Spleen (tissue), 11 donors: ENCODE results near the gene ART1. TPM values are rescaled to one million over a fixed set of nuclear protein-coding genes. Genes with fewer than 3 reads are reported as not detected.
A peak's percentile ranks its signal among the peaks of the same experiment; 100 is the strongest.
"Not testable (repeated sequence)": the region's sequence is repeated elsewhere in the genome, so short reads cannot be mapped to it uniquely, and the experiment has no call there.

Experiments used
- DNase-seq: peaks from one replicate; pipeline ENCODE4 v3.0.0-alpha.2; 2020
- H3K27ac ChIP-seq, 8 donors: fragments of 200-600 bp; sonication (generic) in 7 of 8; 1 replicate in 4 of 8; 2 replicates in 4 of 8; pipeline versions ENCODE4 v1.5.0 to v1.8.0; 2016 to 2021; ENCODE audit warnings: inconsistent platforms in 4 of 8, mild to moderate bottlenecking in 4 of 8, moderate library complexity in 1 of 8
- H3K27me3 ChIP-seq, 7 donors: fragments of 200-600 bp; sonication (generic) in 6 of 7; replicated peaks in 1 of 7; 1 replicate in 4 of 7; 2 replicates in 3 of 7; pipeline versions ENCODE4 v1.5.0 to v1.8.0; 2016 to 2021; ENCODE audit warnings: inconsistent platforms in 3 of 7, mild to moderate bottlenecking in 1 of 7
- H3K36me3 ChIP-seq, 6 donors: fragments of 200-600 bp; sonication (generic) in 5 of 6; 1 replicate in 4 of 6; 2 replicates in 2 of 6; pipeline versions ENCODE4 v1.5.0 to v1.8.0; 2016 to 2021; ENCODE audit warnings: inconsistent platforms in 2 of 6
- H3K4me1 ChIP-seq, 6 donors: fragments of 200-600 bp; sonication (generic) in 5 of 6; 1 replicate in 3 of 6; 2 replicates in 3 of 6; pipeline versions ENCODE4 v1.5.0 to v1.8.0; 2016 to 2021; ENCODE audit warnings: inconsistent platforms in 3 of 6
- H3K4me3 ChIP-seq, 8 donors: fragments of 200-600 bp; sonication (generic) in 7 of 8; 1 replicate in 4 of 8; 2 replicates in 4 of 8; pipeline versions ENCODE4 v1.5.0 to v1.8.0; 2016 to 2021; ENCODE audit warnings: inconsistent platforms in 4 of 8, mild to moderate bottlenecking in 4 of 8, moderate library complexity in 2 of 8
- H3K9me3 ChIP-seq, 8 donors: fragments of 200-600 bp; sonication (generic) in 7 of 8; 1 replicate in 4 of 8; 2 replicates in 4 of 8; pipeline versions ENCODE4 v1.5.0 to v1.8.0; 2016 to 2021; ENCODE audit warnings: inconsistent platforms in 4 of 8
- POLR2A ChIP-seq, 3 donors: fragments of 450-650 bp; IDR thresholded peaks; one replicate each; pipeline ENCODE4 v1.5.1; 2017; ENCODE audit warnings: antibody characterized with exemption in 3 of 3, mild to moderate bottlenecking in 1 of 3
- POLR2AphosphoS5 ChIP-seq, 3 donors: sonication (generic); formaldehyde crosslinking; IDR thresholded peaks; one replicate each; pipeline ENCODE4 v1.5.1; 2017; ENCODE audit warnings: antibody characterized with exemption in 3 of 3
- WGBS, 5 donors: extraction: QIAGEN DNeasy Blood & Tissue Kit in 3 of 5; methylation state at CpG; one replicate each; pipeline versions ENCODE4 v1.1.5 to v1.1.7; 2013 to 2018; 5-methylcytosine and 5-hydroxymethylcytosine counted together
- intact Hi-C: fragments of 100-400 bp; cut with DNase I; formaldehyde crosslinking; loops from one replicate; pipeline ENCODE4 v1.15.0; 2023; ENCODE audit warnings: low total_unique reads
- polyA plus RNA-seq, 3 donors: library from polyadenylated mRNA; stranded (reverse); fragments of 200-250 nt; gene quantifications; one replicate each; pipeline ENCODE4 v1.2.1, GENCODE V29; 2013
- total RNA-seq, 7 donors: library from RNA; depleted of rRNA in 3 of 7; stranded (reverse); fragments of >200 nt in 3 of 7; fragmentation: NEBNext Ultra II Directional in 4 of 7; extraction: Animal tissue kit (Norgen Biotek cat#: 25700) in 4 of 7; gene quantifications; one replicate each; pipeline versions ENCODE4 v1.1.0 to v1.2.1, GENCODE V29; 2016 to 2021
- TF ChIP-seq, protein P1 (sequence below), 11 experiments: fragments of 200-600 bp in 7 of 11; fragments of 450-650 bp in 4 of 11; sonication (generic) in 4 of 11; IDR thresholded peaks in 8 of 11; conservative IDR thresholded peaks in 3 of 11; 1 replicate in 7 of 11; 2 replicates in 4 of 11; pipeline versions ENCODE4 v1.4.0 to v1.8.0; 2016 to 2021; ENCODE audit warnings: antibody characterized with exemption in 11 of 11, inconsistent platforms in 4 of 11, mild to moderate bottlenecking in 1 of 11
- donor health status: healthy with polysubstance abuse.
- donor health status: DM: no; HTN: no; CAD: no; lungs with moderate emphysema.
- donor health status: DM: no; HTN: no; CAD: no.
- donor health status: Bipolar disorder and iron deficiency.
- donor health status: healthy.
- donor health status: DM: no; HTN: no; CAD: no.
- donor health status: DM: yes; HTN: yes; CAD: no.

ART1 gene
- total and polyA plus RNA-seq, 10 donors = not detected

DNA sequence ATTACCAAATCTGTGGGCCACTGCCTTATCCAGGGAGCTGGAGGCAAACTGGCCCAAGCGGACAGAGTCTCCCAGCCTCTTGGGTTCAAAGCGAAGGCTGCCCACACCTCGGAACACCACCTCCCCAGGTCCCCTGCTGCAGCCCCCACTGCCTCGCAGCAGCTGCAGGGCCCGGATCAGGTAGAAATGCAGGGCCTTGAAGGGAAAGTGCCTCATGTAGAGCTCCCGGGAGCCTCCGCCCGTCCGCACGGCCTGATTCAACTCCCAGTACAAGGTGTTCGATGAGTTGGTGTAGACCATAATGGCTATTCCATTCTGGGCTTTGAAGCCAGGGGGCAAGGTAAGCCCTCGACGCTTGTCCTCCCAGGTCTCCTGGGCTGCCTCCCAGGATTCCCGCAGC is 5.1 kb upstream of the ART1 start:
- DNase-seq = no peak

DNA sequence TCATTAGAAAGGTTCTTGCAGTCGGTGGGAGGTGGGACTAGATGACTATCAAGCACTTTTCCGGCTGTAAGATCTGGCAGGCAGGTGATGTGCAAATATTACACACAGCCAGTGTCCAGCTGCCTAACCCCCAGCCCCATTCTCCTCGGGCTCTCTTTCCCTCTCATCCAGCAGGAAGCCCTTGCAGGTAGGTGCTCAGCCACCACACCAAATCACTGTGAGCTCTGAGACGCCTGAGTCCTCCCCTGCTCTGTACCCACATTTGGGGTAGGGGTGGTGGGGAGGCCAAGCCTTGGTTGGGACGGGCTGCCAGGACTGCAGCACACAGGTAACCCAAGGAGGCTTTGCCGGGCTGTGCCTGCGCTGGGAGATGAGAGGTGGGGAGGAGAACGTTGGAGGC is 3.7 kb upstream of the ART1 start:
- Histone ChIP-seq H3K4me3 (no peak overlapping the region), H3K27me3 (peaks cover 0 to 50% (median 20%) of the 10 kb centered on the region in 7 donors), H3K36me3 (no peaks in the 10 kb centered on the region), H3K9me3 (no peaks in the 10 kb centered on the region), H3K4me1 (peaks cover 6 to 19% (median 15%) of the 10 kb centered on the region in 6 donors), H3K27ac (no peak overlapping the region)
- TF ChIP-seq, protein P1, sequence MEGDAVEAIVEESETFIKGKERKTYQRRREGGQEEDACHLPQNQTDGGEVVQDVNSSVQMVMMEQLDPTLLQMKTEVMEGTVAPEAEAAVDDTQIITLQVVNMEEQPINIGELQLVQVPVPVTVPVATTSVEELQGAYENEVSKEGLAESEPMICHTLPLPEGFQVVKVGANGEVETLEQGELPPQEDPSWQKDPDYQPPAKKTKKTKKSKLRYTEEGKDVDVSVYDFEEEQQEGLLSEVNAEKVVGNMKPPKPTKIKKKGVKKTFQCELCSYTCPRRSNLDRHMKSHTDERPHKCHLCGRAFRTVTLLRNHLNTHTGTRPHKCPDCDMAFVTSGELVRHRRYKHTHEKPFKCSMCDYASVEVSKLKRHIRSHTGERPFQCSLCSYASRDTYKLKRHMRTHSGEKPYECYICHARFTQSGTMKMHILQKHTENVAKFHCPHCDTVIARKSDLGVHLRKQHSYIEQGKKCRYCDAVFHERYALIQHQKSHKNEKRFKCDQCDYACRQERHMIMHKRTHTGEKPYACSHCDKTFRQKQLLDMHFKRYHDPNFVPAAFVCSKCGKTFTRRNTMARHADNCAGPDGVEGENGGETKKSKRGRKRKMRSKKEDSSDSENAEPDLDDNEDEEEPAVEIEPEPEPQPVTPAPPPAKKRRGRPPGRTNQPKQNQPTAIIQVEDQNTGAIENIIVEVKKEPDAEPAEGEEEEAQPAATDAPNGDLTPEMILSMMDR (IDR thresholded peaks at IDR 0.05 in 8 of 11, conservative IDR thresholded peaks at IDR 0.05 in 3 of 11) = no peak
- TF ChIP-seq POLR2AphosphoS5 (IDR thresholded peaks at IDR 0.05) = no peak
- no peak for TF ChIP-seq POLR2A (IDR thresholded peaks at IDR 0.05)
- WGBS, 5 donors = 68 to 75% (median 72%) methylated on average over 7 to 8 of the region's 8 CpGs
- intact Hi-C loops = no loop called here
- no peak for DNase-seq

More for the DNA sequence above, 5.1 kb upstream of the ART1 start:
- Histone ChIP-seq H3K9me3 (no peaks in the 10 kb centered on the region), H3K27ac (no peak overlapping the region), H3K4me3 (no peak overlapping the region), H3K36me3 (no peaks in the 10 kb centered on the region), H3K4me1 (peaks cover 6 to 19% (median 15%) of the 10 kb centered on the region in 6 donors), H3K27me3 (peaks cover 0 to 36% (median 13%) of the 10 kb centered on the region in 7 donors)
- intact Hi-C loops = no loop called here
- 92 to 96% (median 94%) methylated on average over 13 to 14 of the region's 14 CpGs for WGBS, 5 donors
- TF ChIP-seq, protein P1 (IDR thresholded peaks at IDR 0.05 in 8 of 11, conservative IDR thresholded peaks at IDR 0.05 in 3 of 11) = no peak
- TF ChIP-seq POLR2A (IDR thresholded peaks at IDR 0.05) = no peak

DNA sequence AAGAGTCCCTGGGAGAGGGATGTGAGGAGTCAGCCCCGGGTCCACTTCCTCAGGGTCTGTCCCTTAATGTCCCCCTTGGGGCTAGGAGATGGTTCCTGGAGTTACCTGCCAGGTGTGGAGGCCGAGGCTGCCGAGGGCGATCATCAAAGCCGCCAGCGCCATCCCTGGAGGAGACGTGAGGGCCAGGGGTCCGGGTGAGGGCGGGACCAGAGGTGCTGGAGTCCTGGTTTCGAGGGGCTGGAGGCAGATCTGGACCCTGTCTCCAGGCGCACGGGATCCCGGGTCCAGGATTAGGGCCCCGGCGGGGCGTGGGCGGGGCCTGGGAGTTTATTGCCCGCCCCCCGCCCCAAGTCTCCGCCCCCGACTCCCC is 3.2 kb upstream of the ART1 start, which contains the start of gene ART5:
Gene ART5 (minus strand): TSS at position 292 of the 370 bp plus-strand sequence. CDS start 130 bp downstream, at position 162.
- Histone ChIP-seq H3K27me3 (peaks cover 0 to 55% (median 20%) of the 10 kb centered on the region in 7 donors), H3K4me1 (peaks cover 6 to 19% (median 15%) of the 10 kb centered on the region in 6 donors), H3K4me3 (peak within 1 kb of the TSS; percentile 29 to 70 (median 41)), H3K36me3 (no peaks in the 10 kb centered on the region), H3K27ac (no peak within 1 kb of the TSS), H3K9me3 (no peaks in the 10 kb centered on the region)
- 19 to 43% (median 31%) methylated on average over 7 to 21 of the region's 21 CpGs for WGBS, 5 donors
- TF ChIP-seq, protein P1 (IDR thresholded peaks at IDR 0.05 in 8 of 11, conservative IDR thresholded peaks at IDR 0.05 in 3 of 11) = no peak
- TF ChIP-seq POLR2A (IDR thresholded peaks at IDR 0.05) (no peak), POLR2AphosphoS5 (IDR thresholded peaks at IDR 0.05) (no peak)
- no peak for DNase-seq
- intact Hi-C loops = no loop called here

DNA sequence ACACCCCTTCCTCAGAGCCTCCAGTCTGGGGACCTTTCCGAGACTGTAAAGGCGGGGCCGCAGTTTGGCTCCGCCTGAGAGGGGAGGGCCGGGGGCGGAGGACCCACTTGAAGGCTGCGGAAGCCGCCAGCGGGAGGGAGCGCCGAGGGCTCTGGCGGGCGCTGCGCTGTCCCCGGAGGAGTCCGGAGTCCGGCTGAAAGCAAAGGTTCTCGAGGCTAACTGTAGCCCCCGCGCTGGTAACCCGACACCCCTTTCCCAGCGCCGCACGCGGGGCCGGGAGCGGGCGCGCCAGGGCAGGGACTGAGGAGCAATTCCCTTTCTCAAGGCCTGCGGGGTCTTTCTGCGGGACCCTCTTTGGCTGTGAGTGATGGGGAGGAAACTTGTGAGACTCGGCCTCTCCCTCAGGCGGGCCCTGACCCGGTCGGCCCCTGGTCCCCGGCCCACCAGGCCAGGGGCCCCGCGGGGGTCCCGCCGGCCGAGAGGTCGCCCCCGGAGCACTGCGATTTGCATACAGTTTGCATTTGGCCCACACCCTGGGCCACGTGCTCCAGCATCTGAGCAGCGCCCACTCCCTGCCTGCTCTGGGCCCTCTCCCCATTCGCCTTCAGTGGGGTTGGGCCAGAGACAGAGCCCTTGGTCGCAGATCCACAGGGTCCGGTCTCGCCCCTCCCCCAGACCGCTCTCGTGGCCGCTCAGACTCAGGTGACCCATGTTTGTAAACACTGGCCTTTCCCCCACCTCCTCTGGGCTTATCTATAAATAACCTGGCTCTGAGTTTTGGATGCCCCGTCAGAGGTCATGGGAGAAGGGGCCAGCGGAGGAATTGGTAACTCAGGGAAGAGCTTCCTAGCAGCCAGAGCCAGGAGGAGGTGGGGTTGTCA is 2.6 kb upstream of the ART1 start:
- intact Hi-C loops = no loop called here
- H3K36me3 ChIP-seq = no peaks in the 10 kb centered on the region
- peaks cover 6 to 19% (median 15%) of the 10 kb centered on the region in 6 donors for H3K4me1 ChIP-seq
- H3K9me3 ChIP-seq = no peaks in the 10 kb centered on the region
- TF ChIP-seq, protein P1 (IDR thresholded peaks at IDR 0.05 in 8 of 11, conservative IDR thresholded peaks at IDR 0.05 in 3 of 11) = no peak
- TF ChIP-seq POLR2AphosphoS5 (IDR thresholded peaks at IDR 0.05) = peak in 2 of 3 donors; percentile 32 to 61
- no peak for TF ChIP-seq POLR2A (IDR thresholded peaks at IDR 0.05)
- peaks cover 0 to 61% (median 20%) of the 10 kb centered on the region in 7 donors for H3K27me3 ChIP-seq
- peak overlapping the region; percentile 29 to 70 (median 41) for H3K4me3 ChIP-seq
- WGBS, 5 donors = 2 to 5% (median 3%) methylated on average over 12 to 55 of the region's 55 CpGs
- no peak overlapping the region for H3K27ac ChIP-seq
- peak; percentile 86 for DNase-seq

DNA sequence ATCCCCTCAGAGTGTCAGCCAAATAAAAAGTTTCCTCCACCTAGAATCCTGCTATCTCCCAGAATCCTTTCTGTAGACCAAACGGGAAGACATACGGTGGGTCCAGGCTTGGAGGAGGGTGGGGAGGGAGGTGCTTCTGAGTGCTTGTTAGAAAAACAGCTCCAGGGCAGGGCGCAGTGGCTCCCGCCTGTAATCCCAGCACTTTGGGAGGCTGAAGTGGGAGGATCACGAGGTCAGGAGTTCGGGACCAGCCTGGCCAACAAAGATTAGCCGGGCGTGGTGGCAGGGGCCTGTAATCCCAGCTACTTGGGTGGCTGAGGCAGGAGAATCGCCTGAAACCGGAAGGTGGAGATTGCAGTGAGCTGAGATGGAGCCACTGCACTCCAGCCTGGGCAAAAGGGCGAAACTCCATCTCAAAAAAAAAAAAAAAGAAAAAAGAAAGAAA is 1.8 kb upstream of the ART1 start:
- peak overlapping the region in 2 of 8 donors; percentile 48 to 70 for H3K4me3 ChIP-seq
- H3K27ac ChIP-seq, intact Hi-C loops, H3K9me3 ChIP-seq, DNase-seq, H3K36me3 ChIP-seq: not testable (repeated sequence)
- H3K27me3 ChIP-seq = peaks cover 0 to 61% (median 20%) of the 10 kb centered on the region in 7 donors
- peaks cover 6 to 19% (median 15%) of the 10 kb centered on the region in 6 donors for H3K4me1 ChIP-seq
- 50 to 64% (median 55%) methylated on average over 10 to 11 of the region's 11 CpGs for WGBS, 5 donors
